BLaER1 (cell line): Measurements from ENCODE around the gene IL31.
A peak's percentile ranks its signal among the peaks of the same experiment; 100 is the strongest.

ENCODE experiments used
- H3K27ac ChIP-seq: shearing (Covaris generic); formaldehyde crosslinking; 2 replicates; pipeline ENCODE4 v1.8.1; 2022
- H3K27me3 ChIP-seq: shearing (Covaris generic); formaldehyde crosslinking; 2 replicates; pipeline ENCODE4 v1.8.1; 2022
- H3K36me3 ChIP-seq: shearing (Covaris generic); formaldehyde crosslinking; 2 replicates; pipeline ENCODE4 v1.8.1; 2022
- H3K4me1 ChIP-seq: shearing (Covaris generic); formaldehyde crosslinking; 2 replicates; pipeline ENCODE4 v1.8.1; 2022
- H3K4me2 ChIP-seq: shearing (Covaris generic); formaldehyde crosslinking; 2 replicates; pipeline ENCODE4 v1.8.1; 2022
- H3K4me3 ChIP-seq: shearing (Covaris generic); formaldehyde crosslinking; 2 replicates; pipeline ENCODE4 v1.8.1; 2022
- H3K9ac ChIP-seq: shearing (Covaris generic); formaldehyde crosslinking; 2 replicates; pipeline ENCODE4 v1.8.1; 2022
- H3K9me3 ChIP-seq: shearing (Covaris generic); formaldehyde crosslinking; 2 replicates; pipeline ENCODE4 v1.8.1; 2022
- H4K20me1 ChIP-seq: shearing (Covaris generic); formaldehyde crosslinking; 2 replicates; pipeline ENCODE4 v1.8.1; 2022
- Cebpa-rat ChIP-seq: shearing (Covaris generic); IDR thresholded peaks from 2 replicates; pipeline ENCODE4 v1.8.1; 2022

Gene IL31

GRCh38 chr12:122124370-122124769, 49.7 kb downstream of the IL31 start:
- peak overlapping the region; percentile 77 for H3K4me2 ChIP-seq
- TF ChIP-seq Cebpa-rat: no peak
- H3K4me3 ChIP-seq: no peak overlapping the region
- peaks cover 96% of the 10 kb centered on the region for H3K4me1 ChIP-seq
- peaks cover 97% of the 10 kb centered on the region for H4K20me1 ChIP-seq
- peaks cover 56% of the 10 kb centered on the region for H3K36me3 ChIP-seq
- no peak overlapping the region for H3K9ac ChIP-seq
- H3K9me3 ChIP-seq: no peaks in the 10 kb centered on the region
- no peaks in the 10 kb centered on the region for H3K27me3 ChIP-seq
- H3K27ac ChIP-seq: peak overlapping the region; percentile 58

GRCh38 chr12:122123761-122124145, 50.3 kb downstream of the IL31 start:
- no peak for TF ChIP-seq Cebpa-rat
- Histone ChIP-seq H3K9ac (peak overlapping the region; percentile 9; the same call in 1 of the 2 replicates), H3K4me3 (no peak overlapping the region), H3K4me2 (peak overlapping the region; percentile 79), H3K36me3 (peaks cover 55% of the 10 kb centered on the region), H4K20me1 (peaks cover 97% of the 10 kb centered on the region), H3K27ac (peak overlapping the region; percentile 76), H3K27me3 (no peaks in the 10 kb centered on the region), H3K9me3 (no peaks in the 10 kb centered on the region), H3K4me1 (peaks cover 92% of the 10 kb centered on the region)

- no peak for TF ChIP-seq Cebpa-rat
- Histone ChIP-seq H3K4me2 (peak overlapping the region; percentile 79), H3K4me1 (peaks cover 87% of the 10 kb centered on the region), H4K20me1 (peaks cover 97% of the 10 kb centered on the region), H3K27ac (peak overlapping the region; percentile 76), H3K27me3 (no peaks in the 10 kb centered on the region), H3K9me3 (no peaks in the 10 kb centered on the region), H3K4me3 (no peak overlapping the region), H3K36me3 (peaks cover 53% of the 10 kb centered on the region), H3K9ac (peak overlapping the region; percentile 49; the same call in 1 of the 2 replicates)
Measured at GRCh38 chr12:122123051-122123760, 50.8 kb downstream of the IL31 start.
